ENCODE results near the gene FAM174C. TPM values are rescaled to one million over a fixed set of nuclear protein-coding genes. Genes with fewer than 3 reads are reported as not detected.
"Not testable (repeated sequence)": the region's sequence is repeated elsewhere in the genome, so short reads cannot be mapped to it uniquely, and the experiment has no call there.

The FAM174C gene
- polyA plus RNA-seq, 1 donor: 13.7 TPM

- DNase-seq (ENCODE audit: low read depth): no peak
Observed at GRCh38 chr19:1237027-1237659, 38.2 kb upstream of the FAM174C start.

- no peak for DNase-seq (ENCODE audit: low read depth)
Observed at GRCh38 chr19:1237754-1238368, 37.5 kb upstream of the FAM174C start, which contains the start of gene CBARP. CBARP (minus strand) TSS chr19:1238005; CDS start chr19:1236100, 1,905 bp downstream.

- no peak for DNase-seq (ENCODE audit: low read depth)
Observed at GRCh38 chr19:1238369-1239303, 36.7 kb upstream of the FAM174C start.

- no peak for DNase-seq (ENCODE audit: low read depth)
Observed at GRCh38 chr19:1239420-1239795, 35.9 kb upstream of the FAM174C start.

- DNase-seq (ENCODE audit: low read depth): no peak
Observed at GRCh38 chr19:1239796-1240737, 35.3 kb upstream of the FAM174C start.

- DNase-seq (ENCODE audit: low read depth): no peak
Observed at GRCh38 chr19:1240925-1241324, 34.4 kb upstream of the FAM174C start.

- DNase-seq (ENCODE audit: low read depth): peak; percentile 92
Observed at GRCh38 chr19:1241417-1242095, 33.8 kb upstream of the FAM174C start, which contains the start of gene ATP5F1D. ATP5F1D (plus strand) TSS chr19:1241751; CDS start chr19:1241851, 100 bp downstream.

- no peak for DNase-seq (ENCODE audit: low read depth)
Observed at GRCh38 chr19:1243768-1244692, 31.3 kb upstream of the FAM174C start.

GRCh38 chr19:1244693-1245451 is 30.5 kb upstream of the FAM174C start:
- DNase-seq (ENCODE audit: low read depth): no peak

GRCh38 chr19:1245494-1246264 is 29.7 kb upstream of the FAM174C start:
- no peak for DNase-seq (ENCODE audit: low read depth)

- not testable (repeated sequence) for DNase-seq (ENCODE audit: low read depth)
Observed at GRCh38 chr19:1246265-1247087, 28.9 kb upstream of the FAM174C start.

GRCh38 chr19:1247748-1248138 is 27.6 kb upstream of the FAM174C start:
- DNase-seq (ENCODE audit: low read depth): no peak

- no peak for DNase-seq (ENCODE audit: low read depth)
Observed at GRCh38 chr19:1248139-1248785, 27.1 kb upstream of the FAM174C start, which contains the start of gene MIDN. MIDN (plus strand) TSS chr19:1248583; CDS start chr19:1250297, 1,714 bp downstream.

GRCh38 chr19:1248786-1249297 is 26.5 kb upstream of the FAM174C start:
- DNase-seq (ENCODE audit: low read depth): no peak

- DNase-seq (ENCODE audit: low read depth): peak; percentile 95
Observed at GRCh38 chr19:1249298-1249989, 25.9 kb upstream of the FAM174C start.
